ENCODE data around the gene MAN2C1. TPM values are rescaled to one million over a fixed set of nuclear protein-coding genes. Genes with fewer than 3 reads are reported as not detected.

Gene MAN2C1
- 94.7 and 112 TPM in 2 replicates for total RNA-seq

DNA sequence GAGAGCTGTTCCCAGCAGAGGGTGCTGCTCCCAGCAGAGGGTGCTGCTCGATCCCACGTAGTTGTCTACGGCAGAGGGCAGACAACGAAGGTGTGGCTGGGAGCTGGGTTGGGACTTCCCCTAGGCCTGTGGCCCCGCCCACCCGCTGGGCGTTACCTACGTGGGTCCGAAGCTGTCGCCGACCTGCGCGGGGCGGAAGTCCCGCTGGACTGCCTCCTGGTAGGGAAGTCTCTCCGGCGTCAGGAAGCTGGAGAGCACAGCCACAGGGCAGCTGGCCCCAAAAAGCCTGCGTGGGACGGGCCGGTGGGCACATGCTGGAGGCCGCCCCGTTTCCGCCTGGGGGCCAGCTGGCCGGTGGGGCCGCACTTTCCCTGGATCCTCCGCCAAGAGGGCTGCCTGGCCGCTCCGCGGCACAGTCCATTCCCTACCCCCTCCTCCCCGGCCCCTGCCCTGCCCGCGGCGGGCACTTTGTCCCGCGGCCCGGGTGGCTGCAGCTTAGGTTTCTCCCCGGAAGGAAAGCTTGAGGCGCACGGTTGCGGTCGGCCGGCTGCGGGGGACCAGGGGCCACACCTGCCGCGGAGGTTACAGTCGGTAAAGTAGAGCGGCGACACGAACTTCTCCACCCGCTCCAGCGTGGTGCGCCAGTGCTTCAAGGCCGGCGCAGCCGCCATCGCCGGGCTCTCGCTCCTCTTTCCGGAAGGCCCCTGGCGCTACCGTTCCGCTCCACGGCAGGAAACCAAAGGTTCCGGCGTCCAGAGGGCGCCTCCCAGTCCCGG lies at the start of gene MAN2C1:
TSS of gene MAN2C1 (minus strand) at position 695 of the 776 bp plus-strand sequence. CDS start at position 671, 24 bp downstream.

DNA sequence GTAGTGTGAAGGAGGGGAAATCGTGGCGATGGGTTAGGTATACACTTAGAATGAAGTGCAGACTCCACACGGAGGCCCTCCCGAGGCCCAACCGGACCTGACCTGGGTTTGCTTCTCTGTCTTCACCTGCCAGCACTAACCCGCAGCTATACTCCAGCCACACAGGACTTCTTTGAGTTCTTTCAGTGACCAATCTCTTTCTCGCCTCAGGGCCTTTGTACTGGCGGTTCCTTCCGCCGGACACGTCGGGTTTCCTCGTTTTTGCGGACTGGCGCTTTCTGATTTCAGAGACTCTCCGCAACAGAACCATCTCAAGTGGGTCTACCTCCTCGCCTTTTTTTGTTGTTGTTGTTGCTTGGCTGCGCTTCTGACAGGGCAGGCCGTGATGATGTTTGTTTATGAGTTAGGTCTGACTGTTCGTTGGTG lies 21.6 kb downstream of the MAN2C1 start, which contains the start of gene NEIL1:
TSS of gene NEIL1 (plus strand) at position 244 of the 426 bp plus-strand sequence. CDS start 1,867 bp downstream, outside the sequence.

DNA sequence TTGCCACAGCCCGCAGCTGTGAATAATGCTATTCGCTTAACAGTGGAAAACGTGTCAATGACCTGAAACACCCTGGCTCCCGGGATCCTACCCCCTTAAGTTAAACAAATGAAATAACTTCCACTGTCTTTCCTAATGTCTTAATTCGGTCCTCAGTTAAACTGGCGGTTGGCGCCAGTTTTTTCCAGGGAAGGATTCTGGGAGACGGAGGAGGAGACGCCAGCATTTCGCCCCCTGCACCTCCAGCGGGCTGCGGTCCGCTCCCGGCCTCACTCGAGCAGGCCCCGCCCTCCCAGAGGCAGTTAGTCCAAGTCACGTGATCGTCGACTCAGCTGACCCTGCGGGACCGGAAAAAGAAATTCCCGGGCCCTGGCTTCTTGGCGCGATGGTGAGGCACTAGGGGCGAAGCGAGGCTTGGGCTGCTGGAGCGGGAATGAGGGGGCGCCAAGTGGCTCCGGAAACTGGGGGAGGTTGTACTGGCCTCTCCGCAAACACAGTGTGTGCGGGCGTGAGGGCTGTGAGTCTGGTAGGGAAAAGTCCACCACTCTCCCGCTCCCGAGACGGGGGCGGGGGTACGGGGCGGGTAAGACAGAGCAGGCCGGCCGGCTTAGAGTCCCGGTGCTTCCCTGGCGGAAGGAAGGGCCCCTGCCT lies 32.6 kb downstream of the MAN2C1 start, which contains the start of gene COMMD4:
TSS of gene COMMD4 (plus strand) at position 359 of the 651 bp plus-strand sequence. CDS start at position 386, 27 bp downstream.

Other genes with a start within 250 kb of the MAN2C1 start
- 1.6 and 1.9 TPM in 2 replicates for gene C15orf39, start 166.7 kb downstream of the MAN2C1 start, total RNA-seq
- gene GOLGA6C, start 110.3 kb downstream of the MAN2C1 start, total RNA-seq = not detected in 2 replicates
- not detected in 2 replicates for gene GOLGA6D, start 85.8 kb downstream of the MAN2C1 start, total RNA-seq
- 66.2 and 83.5 TPM in 2 replicates for gene COMMD4, start 32.5 kb downstream of the MAN2C1 start, total RNA-seq
- gene NEIL1, start 21.6 kb downstream of the MAN2C1 start, total RNA-seq = 5.1 and 6.2 TPM in 2 replicates
- gene SIN3A, start 83.1 kb upstream of the MAN2C1 start, total RNA-seq = 16.4 and 18.3 TPM in 2 replicates
- gene PTPN9, start 210.7 kb upstream of the MAN2C1 start, total RNA-seq = 18.3 and 21.4 TPM in 2 replicates

All from smooth muscle cell of bladder (primary cell).